CD4-positive, alpha-beta T cell treated with Interleukin-2 at 100 ng/mL for 4 hours (primary cell): ENCODE measurements around the gene NR4A1.

Source experiments
- DNase-seq: peaks from one replicate; pipeline ENCODE4 v3.0.0-alpha.2; 2020; ENCODE audit warnings: low spot score

NR4A1 gene

GRCh38 chr12:52058631-52059361, 7.6 kb downstream of the NR4A1 start:
- no peak for DNase-seq

GRCh38 chr12:52059582-52060497, 8.6 kb downstream of the NR4A1 start:
- no peak for DNase-seq

DNA sequence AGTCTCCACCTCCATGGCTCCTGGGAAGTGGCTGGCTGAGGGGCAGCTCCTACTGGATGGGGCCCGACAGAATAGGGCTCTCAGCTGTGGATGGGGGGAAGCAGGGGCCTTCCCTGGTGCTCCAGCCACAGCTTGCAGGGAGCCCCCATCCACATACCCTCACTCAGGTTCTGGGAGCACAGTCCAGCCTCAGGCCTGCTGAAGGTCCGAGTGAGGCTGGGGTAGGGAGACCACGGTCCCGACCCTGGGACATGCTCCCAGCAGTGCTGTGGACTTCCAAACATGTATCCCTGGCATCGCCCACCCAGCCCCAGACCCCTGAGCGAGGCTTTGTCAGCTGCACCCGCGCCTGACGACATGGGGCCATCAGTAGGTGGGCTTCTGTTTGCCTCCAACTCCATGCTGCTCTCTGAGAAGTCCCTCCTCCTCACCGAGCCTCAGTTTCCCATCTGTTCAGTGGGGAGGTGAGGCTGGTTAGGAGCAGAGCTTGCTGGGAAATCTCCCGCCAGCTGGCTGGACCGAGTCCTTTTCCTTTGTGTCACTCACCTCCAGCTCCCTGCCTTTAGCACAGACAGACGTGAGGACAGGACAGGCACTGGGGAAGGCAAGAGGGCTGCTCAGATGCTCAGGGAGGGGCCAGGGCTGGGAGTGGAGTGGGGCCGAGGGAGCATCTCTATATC, 9.4 kb downstream of the NR4A1 start:
- DNase-seq = no peak

- no peak for DNase-seq
Measured at GRCh38 chr12:52061470-52062166, 10.4 kb downstream of the NR4A1 start.

GRCh38 chr12:52062167-52063081, 11.2 kb downstream of the NR4A1 start:
- DNase-seq = no peak

- no peak for DNase-seq
Measured at GRCh38 chr12:52063082-52063924, 12.1 kb downstream of the NR4A1 start.

DNA sequence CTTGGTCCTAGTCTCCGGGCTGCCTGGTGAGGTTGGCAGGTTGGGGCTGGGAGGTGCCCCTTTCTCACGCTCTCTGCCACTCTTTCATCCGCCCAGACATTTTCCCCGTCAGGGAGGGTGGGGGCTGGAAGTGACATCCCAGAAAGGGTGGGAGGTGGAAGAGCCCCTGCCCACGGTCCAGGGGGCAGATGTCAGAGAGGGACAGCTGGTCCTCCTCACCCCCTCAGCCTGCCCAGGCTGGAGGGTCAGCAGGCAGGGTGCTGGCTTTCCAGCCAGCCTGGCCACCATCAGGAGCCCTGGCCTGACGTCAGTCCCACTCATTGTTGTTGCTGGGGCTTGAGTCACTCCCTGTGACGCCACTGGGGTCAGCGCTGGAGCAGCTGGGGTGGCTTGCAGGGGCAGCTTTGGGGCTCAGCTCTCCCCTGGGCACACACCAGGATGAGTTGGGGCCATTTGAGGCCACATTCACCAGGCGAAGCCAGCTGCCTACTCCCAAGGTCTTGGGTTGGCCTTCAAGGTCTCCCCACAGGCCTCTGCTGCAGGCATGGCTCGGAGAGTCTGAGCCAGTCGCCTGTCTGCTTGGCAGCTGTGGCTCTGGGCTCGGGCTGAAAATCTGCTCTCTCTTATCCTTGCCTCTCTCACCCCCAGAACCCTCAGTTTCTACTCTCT, 12.9 kb downstream of the NR4A1 start:
- no peak for DNase-seq

DNA sequence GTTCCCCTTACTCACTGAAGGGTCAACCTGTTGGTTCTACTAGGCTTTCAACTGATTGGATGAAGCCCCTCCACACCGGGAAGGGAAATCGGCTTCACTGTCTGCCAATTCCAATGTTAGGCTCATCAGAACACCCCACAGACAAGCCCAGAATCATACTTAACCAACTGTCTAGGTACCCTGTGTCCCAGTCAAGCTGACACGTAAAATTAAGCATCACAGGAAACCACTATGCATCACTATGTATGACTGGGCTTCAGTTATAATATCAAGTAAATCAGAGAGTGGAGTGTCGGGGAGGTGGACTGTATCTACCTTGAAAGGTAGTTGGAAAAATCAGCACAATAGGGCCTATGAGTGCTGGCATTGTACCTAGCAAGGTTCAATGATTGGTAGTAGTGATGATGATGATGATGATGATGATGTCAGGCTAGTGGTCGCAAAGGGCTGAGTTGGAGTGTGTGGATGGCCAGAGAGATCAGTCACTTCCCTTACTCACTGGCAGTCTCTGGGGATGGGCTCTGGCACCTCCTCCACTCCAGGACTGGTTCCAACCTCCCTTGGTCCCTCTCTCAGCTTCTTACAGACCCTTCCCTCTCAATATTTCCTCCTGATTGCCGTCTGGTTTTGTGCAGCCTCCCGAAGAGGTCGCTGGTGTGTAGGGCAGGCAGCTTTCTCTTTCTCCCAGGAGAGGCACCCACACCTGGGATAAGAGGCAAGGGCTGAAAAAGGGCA, 15.3 kb downstream of the NR4A1 start:
- DNase-seq = no peak

DNA sequence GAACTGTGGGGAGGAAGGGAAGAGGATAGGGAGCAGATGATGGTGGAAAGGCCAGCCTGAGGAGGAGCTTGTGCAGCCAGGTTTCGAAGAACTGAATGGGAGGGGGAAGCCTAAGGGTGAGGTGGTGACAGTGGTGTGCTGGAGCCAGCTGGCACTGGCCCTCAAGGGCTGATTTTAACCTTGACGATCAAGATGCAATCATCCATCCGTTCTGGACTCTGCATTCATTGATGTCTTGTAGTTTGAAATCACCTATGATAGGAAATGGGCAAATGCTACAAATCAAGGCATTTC, 15.8 kb downstream of the NR4A1 start:
- DNase-seq = no peak

- peak; percentile 92 for DNase-seq
Measured at GRCh38 chr12:52069327-52070184, 18.3 kb downstream of the NR4A1 start, which contains the start of gene ATG101. ATG101 (plus strand) TSS chr12:52069978; CDS start chr12:52073651, 3,673 bp downstream.

- no peak for DNase-seq
Measured at GRCh38 chr12:52070185-52070925, 19.1 kb downstream of the NR4A1 start.

GRCh38 chr12:52073531-52074381, 22.5 kb downstream of the NR4A1 start:
- no peak for DNase-seq

GRCh38 chr12:52074971-52075724, 23.9 kb downstream of the NR4A1 start:
- no peak for DNase-seq

DNA sequence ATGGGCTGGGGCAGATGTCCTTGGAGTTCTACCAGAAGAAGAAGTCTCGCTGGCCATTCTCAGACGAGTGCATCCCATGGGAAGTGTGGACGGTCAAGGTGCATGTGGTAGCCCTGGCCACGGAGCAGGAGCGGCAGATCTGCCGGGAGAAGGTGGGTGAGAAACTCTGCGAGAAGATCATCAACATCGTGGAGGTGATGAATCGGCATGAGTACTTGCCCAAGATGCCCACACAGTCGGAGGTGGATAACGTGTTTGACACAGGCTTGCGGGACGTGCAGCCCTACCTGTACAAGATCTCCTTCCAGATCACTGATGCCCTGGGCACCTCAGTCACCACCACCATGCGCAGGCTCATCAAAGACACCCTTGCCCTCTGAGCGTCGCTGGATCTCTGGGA, 25.6 kb downstream of the NR4A1 start:
- no peak for DNase-seq

- no peak for DNase-seq
Measured at GRCh38 chr12:52078276-52078675, 27.0 kb downstream of the NR4A1 start.
